NCI-H82 treated with DMSO at 0.1 percent for 48 hours (cell line): ENCODE results near the gene BPTF.
"Not testable (repeated sequence)": the region's sequence is repeated elsewhere in the genome, so short reads cannot be mapped to it uniquely, and the experiment has no call there.

ENCODE experiments used
- DNase-seq: peaks from one replicate; lab custom pipeline; 2025; ENCODE audit not compliant: unreplicated experiment; lab: John Stamatoyannopoulos, UW

Gene BPTF

GRCh38 chr17:67960276-67960675 lies 135.0 kb downstream of the BPTF start:
- DNase-seq, result not testable (repeated sequence)

GRCh38 chr17:67962156-67962555 lies 136.9 kb downstream of the BPTF start:
- DNase-seq, result not testable (repeated sequence)

- DNase-seq, result peak; percentile 24
These were observed 137.9 kb downstream of the BPTF start for GRCh38 chr17:67963145-67963572.

GRCh38 chr17:67970783-67971182 lies 145.5 kb downstream of the BPTF start:
- DNase-seq, result no peak

GRCh38 chr17:67974185-67974584 lies 148.9 kb downstream of the BPTF start:
- DNase-seq, result no peak

GRCh38 chr17:67974598-67975066 lies 149.3 kb downstream of the BPTF start:
- DNase-seq, result no peak

- not testable (repeated sequence) for DNase-seq
These were observed 151.0 kb downstream of the BPTF start for GRCh38 chr17:67976306-67976705.

- no peak for DNase-seq
These were observed 155.2 kb downstream of the BPTF start for GRCh38 chr17:67980456-67980855.

GRCh38 chr17:67980883-67981282 lies 155.6 kb downstream of the BPTF start:
- DNase-seq, result not testable (repeated sequence)

- no peak for DNase-seq
These were observed 156.8 kb downstream of the BPTF start for GRCh38 chr17:67982034-67982640.

- no peak for DNase-seq
These were observed 157.5 kb downstream of the BPTF start for GRCh38 chr17:67982686-67983382.

GRCh38 chr17:67983383-67983688 lies 158.0 kb downstream of the BPTF start:
- no peak for DNase-seq

- DNase-seq, result no peak
These were observed 165.6 kb downstream of the BPTF start for GRCh38 chr17:67990909-67991308.

GRCh38 chr17:67992548-67993152 lies 167.3 kb downstream of the BPTF start:
- DNase-seq, result no peak

- peak; percentile 28 for DNase-seq
These were observed 168.1 kb downstream of the BPTF start for GRCh38 chr17:67993153-67993997.

- no peak for DNase-seq
These were observed 168.7 kb downstream of the BPTF start for GRCh38 chr17:67993998-67994361.

- DNase-seq, result no peak
These were observed 169.7 kb downstream of the BPTF start for GRCh38 chr17:67994817-67995569.

GRCh38 chr17:67995570-67996263 lies 170.4 kb downstream of the BPTF start:
- DNase-seq, result no peak

- DNase-seq, result not testable (repeated sequence)
These were observed 171.2 kb downstream of the BPTF start, which contains the start of gene C17orf58 for GRCh38 chr17:67996301-67997171. Gene C17orf58 (minus strand): TSS chr17:67996469. CDS start chr17:67996198, 271 bp downstream.
